ENCODE results near the gene SCAMP1.

- TF ChIP-seq CTCF (IDR thresholded peaks at IDR 0.05): no peak
- no peak for TF ChIP-seq POLR2A (IDR thresholded peaks at IDR 0.05)
Observed at GRCh38 chr5:78407458-78407857, 47.0 kb downstream of the SCAMP1 start.

Measured in right lobe of liver (tissue), 4 donors.